ENCODE results near the gene CST8.

Gene CST8

GRCh38 chr20:23534801-23535593 is 44.1 kb downstream of the CST8 start:
- TF ChIP-seq ESRRG (CRISPR knock-in tag; IDR thresholded peaks at IDR 0.05) = no peak
- TF ChIP-seq ARNTL (CRISPR knock-in tag; IDR thresholded peaks at IDR 0.05; ENCODE audit: borderline replicate concordance, low read depth) = no peak
- no peak for TF ChIP-seq ZC3H10 (CRISPR knock-in tag; IDR thresholded peaks at IDR 0.05)
- TF ChIP-seq BACH2 (CRISPR knock-in tag; IDR thresholded peaks at IDR 0.05; ENCODE audit: borderline replicate concordance) = no peak
- no peak for TF ChIP-seq ZNF8 (CRISPR knock-in tag; IDR thresholded peaks at IDR 0.05)
- ATAC-seq = no peak

GRCh38 chr20:23536328-23536974 is 45.5 kb downstream of the CST8 start:
- no peak for TF ChIP-seq RARB (CRISPR knock-in tag; IDR thresholded peaks at IDR 0.05)
- TF ChIP-seq GLIS3 (CRISPR knock-in tag; IDR thresholded peaks at IDR 0.05) = no peak
- TF ChIP-seq ZNF8 (CRISPR knock-in tag; IDR thresholded peaks at IDR 0.05) = no peak
- no peak for TF ChIP-seq ESRRG (CRISPR knock-in tag; IDR thresholded peaks at IDR 0.05)
- TF ChIP-seq ARNTL (CRISPR knock-in tag; IDR thresholded peaks at IDR 0.05; ENCODE audit: borderline replicate concordance, low read depth) = no peak
- no peak for TF ChIP-seq SNAI2 (CRISPR knock-in tag; IDR thresholded peaks at IDR 0.05)
- no peak for TF ChIP-seq ZNF565 (CRISPR knock-in tag; conservative IDR thresholded peaks at IDR 0.05; ENCODE audit: low read depth)
- TF ChIP-seq ZNF70 (CRISPR knock-in tag; IDR thresholded peaks at IDR 0.05) = no peak
- TF ChIP-seq OSR1 (CRISPR knock-in tag; IDR thresholded peaks at IDR 0.05) = no peak
- no peak for TF ChIP-seq ZFP30 (CRISPR knock-in tag; IDR thresholded peaks at IDR 0.05)
- no peak for TF ChIP-seq PPARA (CRISPR knock-in tag; IDR thresholded peaks at IDR 0.05; ENCODE audit: borderline replicate concordance)
- no peak for TF ChIP-seq TOX (CRISPR knock-in tag; IDR thresholded peaks at IDR 0.05; ENCODE audit: borderline replicate concordance)
- no peak for TF ChIP-seq ZC3H10 (CRISPR knock-in tag; IDR thresholded peaks at IDR 0.05)
- TF ChIP-seq ZFP3 (CRISPR knock-in tag; IDR thresholded peaks at IDR 0.05) = no peak
- no peak for TF ChIP-seq CREB5 (CRISPR knock-in tag; IDR thresholded peaks at IDR 0.05; ENCODE audit: low read depth)
- no peak for TF ChIP-seq TSHZ2 (CRISPR knock-in tag; IDR thresholded peaks at IDR 0.05)
- no peak for TF ChIP-seq CSRNP3 (CRISPR knock-in tag; IDR thresholded peaks at IDR 0.05)
- no peak for TF ChIP-seq ISL1 (CRISPR knock-in tag; IDR thresholded peaks at IDR 0.05)
- no peak for TF ChIP-seq CSDC2 (CRISPR knock-in tag; IDR thresholded peaks at IDR 0.05)
- no peak for ATAC-seq

GRCh38 chr20:23537030-23537429 is 46.1 kb downstream of the CST8 start:
- no peak for TF ChIP-seq CSDC2 (CRISPR knock-in tag; IDR thresholded peaks at IDR 0.05)
- TF ChIP-seq PATZ1 (CRISPR knock-in tag; IDR thresholded peaks at IDR 0.05; ENCODE audit: borderline replicate concordance) = no peak
- TF ChIP-seq TSHZ2 (CRISPR knock-in tag; IDR thresholded peaks at IDR 0.05) = no peak
- TF ChIP-seq CSRNP3 (CRISPR knock-in tag; IDR thresholded peaks at IDR 0.05) = no peak
- no peak for TF ChIP-seq ISL1 (CRISPR knock-in tag; IDR thresholded peaks at IDR 0.05)
- TF ChIP-seq ARNTL (CRISPR knock-in tag; IDR thresholded peaks at IDR 0.05; ENCODE audit: borderline replicate concordance, low read depth) = no peak
- TF ChIP-seq ZNF8 (CRISPR knock-in tag; IDR thresholded peaks at IDR 0.05) = no peak
- no peak for TF ChIP-seq ZC3H10 (CRISPR knock-in tag; IDR thresholded peaks at IDR 0.05)
- no peak for TF ChIP-seq ZNF70 (CRISPR knock-in tag; IDR thresholded peaks at IDR 0.05)
- no peak for ATAC-seq

All from SK-N-SH treated with all-trans-retinoic acid at 6 μM for 48 hours (cell line).